Hepatocyte (in vitro differentiated cells): ENCODE results near the gene ASTN2.

ENCODE experiments used
- CTCF ChIP-seq: fragments of 200-600 bp; sonication (generic); IDR thresholded peaks from 2 replicates; pipeline ENCODE4 v1.5.1; 2016; ENCODE audit warnings: antibody characterized with exemption, mild to moderate bottlenecking; ENCODE audit not compliant: poor library complexity
- EZH2 ChIP-seq: fragments of 200-600 bp; sonication (generic); IDR thresholded peaks from 2 replicates; pipeline ENCODE4 v1.6.1; 2016; ENCODE audit warnings: antibody characterized with exemption, mild to moderate bottlenecking, borderline replicate concordance
- EZH2phosphoT487 ChIP-seq: fragments of 200-600 bp; sonication (generic); IDR thresholded peaks from one replicate; pipeline ENCODE4 v1.6.1; 2018; ENCODE audit warnings: antibody characterized with exemption, mild to moderate bottlenecking, low read depth, moderate library complexity; ENCODE audit not compliant: unreplicated experiment, severe bottlenecking

- no peak for TF ChIP-seq EZH2
- TF ChIP-seq CTCF = no peak
- no peak for TF ChIP-seq EZH2phosphoT487
These were observed 339.9 kb downstream of the ASTN2 start for GRCh38 chr9:117074784-117075520.
